Myocyte (in vitro differentiated cells): ENCODE measurements around the gene TSPAN5. TPM values are rescaled to one million over a fixed set of nuclear protein-coding genes. Genes with fewer than 3 reads are reported as not detected.

ENCODE experiments used
- DNase-seq: peaks from one replicate; pipeline ENCODE4 v3.0.0-alpha.2; 2012; ENCODE audit warnings: low read depth
- total RNA-seq: library from RNA; depleted of rRNA; stranded (reverse); fragments of >200 nt; gene quantifications from 2 replicates; pipeline ENCODE4 v1.2.3, GENCODE V29; 2014

The TSPAN5 gene
- total RNA-seq, 1 donor from 2014 or later = 14.1 TPM

DNA sequence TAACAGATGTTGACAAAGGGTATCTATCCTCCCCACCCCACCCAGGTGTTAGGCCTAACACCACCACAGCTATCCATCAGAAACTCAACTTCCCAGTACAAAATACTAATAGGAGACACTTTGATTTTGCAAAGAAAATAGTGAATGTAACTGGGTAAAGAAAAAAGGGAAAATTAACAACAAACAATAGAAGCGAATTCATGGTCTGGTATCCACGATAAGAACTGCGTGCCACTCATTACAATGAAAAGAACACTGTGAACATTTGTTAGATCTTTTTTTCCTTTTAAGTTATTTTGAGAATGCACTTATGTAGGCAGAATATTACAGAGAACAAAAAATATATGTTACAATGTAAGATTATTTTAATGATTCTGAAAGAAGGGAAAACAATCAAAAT is 12.0 kb downstream of the TSPAN5 start:
- no peak for DNase-seq

DNA sequence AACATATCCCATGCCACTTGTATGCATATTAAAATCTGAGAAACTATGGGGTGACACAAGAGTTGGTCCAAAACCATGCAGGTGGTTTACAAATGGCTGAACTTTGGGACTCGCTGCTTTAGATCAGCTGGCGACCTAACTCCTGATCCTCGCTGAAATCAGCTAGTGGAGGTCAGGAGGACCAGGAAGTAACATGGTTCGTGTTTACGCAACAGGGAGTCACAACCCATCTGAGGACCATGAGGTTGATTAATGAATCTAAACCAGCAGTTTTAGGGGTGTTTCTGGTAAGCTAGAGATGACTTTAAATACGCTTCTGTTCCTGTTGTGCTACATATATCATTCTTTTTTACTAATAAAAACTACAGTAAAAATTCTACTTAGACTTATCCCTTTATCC is 12.9 kb downstream of the TSPAN5 start:
- no peak for DNase-seq

DNA sequence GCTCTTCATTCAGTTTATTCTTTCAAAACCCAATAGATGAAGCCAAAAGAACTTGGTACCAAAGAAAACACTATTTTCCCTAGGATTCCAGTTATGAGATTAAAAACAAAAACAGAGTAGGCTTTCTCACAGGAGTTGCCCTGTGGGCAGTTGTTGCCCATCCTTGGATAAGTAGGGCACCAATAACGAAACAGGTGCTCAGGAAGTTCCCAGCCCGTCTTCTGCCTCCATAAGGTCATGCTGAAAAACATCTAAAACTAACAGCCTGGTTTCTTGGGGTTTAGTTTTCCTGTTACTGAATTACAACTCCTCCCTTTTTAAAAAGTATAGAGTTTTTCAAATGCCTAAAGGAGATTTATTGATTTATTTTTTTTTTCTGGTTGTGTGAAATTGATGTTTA is 14.7 kb downstream of the TSPAN5 start:
- DNase-seq = no peak

DNA sequence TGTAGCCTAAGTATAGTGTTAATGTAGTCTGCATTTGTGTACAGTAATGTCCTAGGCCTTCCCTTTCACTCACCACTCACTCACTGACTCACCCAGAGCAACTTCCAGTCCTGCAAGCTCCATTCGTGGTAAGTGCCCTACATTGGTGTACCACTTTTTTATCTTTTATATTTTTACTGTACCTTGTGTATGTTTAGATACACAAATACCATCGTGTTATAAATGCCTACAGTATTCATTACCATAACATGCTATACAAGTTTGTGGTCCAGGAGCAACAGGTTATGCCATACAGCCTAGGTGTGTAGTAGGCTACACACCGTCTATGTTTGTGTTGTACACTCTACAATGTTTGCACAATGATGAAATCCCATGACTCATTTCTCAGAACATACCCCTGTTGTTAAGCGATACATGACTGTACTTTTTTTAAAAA is 15.4 kb downstream of the TSPAN5 start:
- DNase-seq = no peak

DNA sequence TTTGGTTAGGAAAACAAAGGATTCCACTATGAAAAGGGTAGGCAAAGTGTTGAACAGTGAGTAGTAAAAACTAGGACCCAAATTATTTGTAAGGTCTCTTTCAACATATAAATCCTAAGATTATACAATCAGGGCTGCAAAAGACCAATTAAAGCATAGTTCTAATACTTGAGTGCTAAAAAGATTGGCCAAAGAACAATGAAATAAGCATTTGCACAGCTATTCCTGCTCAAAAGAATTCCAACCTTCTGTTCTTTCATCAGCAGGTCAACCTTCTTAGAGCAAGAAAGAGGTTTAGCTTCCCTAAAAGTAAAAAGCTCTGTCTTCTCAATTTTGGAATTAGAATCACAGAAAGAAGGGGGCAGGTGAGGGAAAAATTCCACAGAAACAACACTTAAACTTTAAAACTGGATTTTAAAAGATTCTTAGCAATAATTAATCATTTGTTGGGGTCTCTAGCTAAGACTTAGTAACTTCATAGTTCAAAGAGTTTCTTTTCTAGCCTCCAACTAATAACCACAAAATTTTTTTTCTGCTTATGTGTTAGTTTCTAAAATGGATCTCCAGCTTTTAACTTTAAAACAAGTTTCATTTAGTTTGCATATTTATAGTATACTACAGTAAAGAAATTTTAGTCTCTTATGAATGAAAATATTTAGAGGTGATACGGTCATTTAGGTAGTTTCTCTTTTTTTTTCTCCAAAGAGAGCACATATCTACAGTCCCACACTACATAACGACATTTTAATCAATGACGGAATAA is 16.3 kb downstream of the TSPAN5 start:
- no peak for DNase-seq

DNA sequence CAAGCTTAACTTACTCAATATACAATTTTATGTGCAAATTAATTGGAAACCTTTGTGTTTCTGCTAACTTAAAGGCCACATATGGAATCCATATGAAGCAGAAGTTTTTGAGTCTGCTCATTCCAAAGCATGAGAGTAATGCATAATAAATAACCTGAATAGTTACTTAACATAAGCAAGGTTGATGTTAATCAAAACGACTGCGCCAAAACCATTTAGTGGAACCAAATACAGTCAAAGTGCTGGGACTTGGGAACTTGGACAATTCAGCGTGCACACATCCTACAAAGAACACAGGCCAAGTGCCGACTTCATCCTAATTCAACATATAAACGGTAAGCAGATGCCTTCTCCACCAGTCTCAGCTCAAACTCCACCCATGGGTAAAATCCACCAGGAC is 17.0 kb downstream of the TSPAN5 start:
- DNase-seq = no peak

DNA sequence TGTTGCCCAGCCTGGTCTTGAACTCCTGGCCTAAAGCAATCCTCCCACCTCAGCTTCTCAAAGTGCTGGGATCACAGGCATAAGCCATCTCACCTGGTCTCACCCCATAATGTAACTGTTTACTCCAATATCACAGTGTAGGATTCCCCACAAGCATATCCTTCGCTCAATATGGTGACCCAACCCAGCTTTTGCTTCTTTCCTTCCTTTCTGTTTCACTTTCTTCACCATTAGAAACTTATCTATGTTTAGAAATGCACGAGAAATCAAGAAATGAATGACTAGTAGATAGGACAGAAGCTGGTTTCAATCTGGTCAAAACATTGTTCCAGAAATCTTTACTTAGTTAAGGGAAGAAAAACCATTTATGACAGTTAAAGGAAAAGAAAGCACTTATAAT is 18.9 kb downstream of the TSPAN5 start:
- DNase-seq = no peak

DNA sequence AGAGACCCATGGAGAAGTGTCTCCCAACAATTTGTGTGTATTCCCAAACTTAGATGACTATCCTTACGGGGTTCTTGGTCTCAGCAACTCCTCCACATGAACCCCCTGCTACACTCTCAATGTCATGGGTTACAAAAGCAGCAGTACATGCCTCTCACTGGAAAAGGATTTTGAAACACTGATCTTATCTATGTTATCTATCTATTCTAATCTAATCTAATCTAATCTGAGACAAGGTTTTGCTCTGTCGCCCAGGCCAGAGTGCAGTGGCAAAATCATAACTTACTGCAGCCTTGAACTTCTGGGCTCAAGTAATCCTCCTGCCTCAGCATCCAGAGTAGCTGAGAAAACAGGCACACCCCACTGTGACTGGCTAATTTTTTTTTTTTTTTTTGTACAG is 19.3 kb downstream of the TSPAN5 start:
- no peak for DNase-seq

DNA sequence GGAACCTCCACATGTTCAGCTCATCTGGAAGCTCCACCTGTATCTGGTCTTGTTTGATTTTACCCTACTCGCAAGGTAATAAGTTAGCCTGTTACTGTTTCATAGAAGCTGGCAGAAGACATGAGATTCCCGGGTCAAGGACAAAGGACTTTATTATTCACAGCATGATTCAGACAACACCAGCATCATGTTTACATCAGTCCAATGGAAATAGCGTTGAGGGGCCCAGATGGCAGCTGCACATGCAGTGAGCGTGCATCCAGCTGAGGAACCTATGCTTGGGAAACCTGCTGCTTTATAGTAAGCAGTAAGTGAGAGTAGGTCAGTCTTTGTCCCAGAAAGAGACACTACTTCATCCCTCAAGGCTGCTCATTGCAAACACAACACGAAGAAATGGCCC is 19.8 kb downstream of the TSPAN5 start:
- no peak for DNase-seq

DNA sequence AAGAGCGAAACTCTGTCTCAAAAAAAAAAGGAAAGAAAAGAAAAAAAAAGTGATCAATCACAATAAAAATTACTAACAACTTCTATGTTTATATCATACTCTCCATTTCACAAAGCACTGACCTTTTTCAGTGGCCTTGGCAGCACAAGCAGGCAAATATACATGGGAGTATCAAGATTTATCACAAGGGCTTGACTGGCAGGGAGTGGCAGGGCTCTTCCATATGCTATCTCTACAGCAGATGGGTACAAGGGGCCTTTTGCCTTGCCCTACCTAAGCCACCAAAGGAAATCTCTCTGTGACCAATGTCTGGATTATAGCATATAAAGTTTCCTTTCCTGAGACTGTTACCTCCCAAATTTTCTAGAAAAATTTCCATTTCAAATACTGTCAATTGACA is 24.4 kb downstream of the TSPAN5 start:
- no peak for DNase-seq

DNA sequence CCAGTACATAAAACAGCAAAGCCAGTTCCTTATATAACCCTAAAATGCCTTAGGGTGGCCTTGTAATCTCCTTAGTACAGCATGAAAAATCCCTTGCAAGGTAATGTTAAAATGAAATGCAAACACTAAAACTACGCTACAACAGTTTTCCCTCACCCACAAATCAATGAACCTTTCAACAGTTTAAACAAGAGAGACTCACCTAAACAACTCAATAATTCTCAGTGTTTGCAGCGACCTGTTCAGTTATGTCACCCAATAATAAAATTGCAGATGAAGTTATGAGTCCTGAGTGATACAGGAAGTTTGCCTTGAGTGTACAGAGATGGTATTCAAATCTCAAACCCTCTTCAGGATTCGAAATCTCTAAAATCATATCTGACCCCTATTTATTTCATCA is 25.3 kb downstream of the TSPAN5 start:
- DNase-seq = no peak

DNA sequence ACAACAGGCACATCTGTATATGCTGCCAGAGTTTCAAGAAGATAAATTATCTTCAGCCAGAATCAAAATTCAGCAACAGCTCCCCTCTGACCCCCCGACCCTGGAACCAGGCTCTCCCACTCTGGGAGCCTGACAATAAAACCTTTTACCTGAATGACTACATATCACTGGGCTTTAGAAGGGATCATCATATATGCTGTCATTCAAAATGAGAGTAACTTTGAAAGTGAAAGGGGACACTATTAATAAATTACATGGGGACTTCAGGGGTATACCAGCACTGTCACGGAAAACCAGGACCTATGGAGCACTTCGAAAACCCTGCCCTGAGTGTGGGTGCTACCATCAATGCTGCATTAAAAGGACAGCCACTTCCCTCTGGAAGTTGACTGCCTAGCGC is 26.2 kb downstream of the TSPAN5 start:
- DNase-seq = no peak

DNA sequence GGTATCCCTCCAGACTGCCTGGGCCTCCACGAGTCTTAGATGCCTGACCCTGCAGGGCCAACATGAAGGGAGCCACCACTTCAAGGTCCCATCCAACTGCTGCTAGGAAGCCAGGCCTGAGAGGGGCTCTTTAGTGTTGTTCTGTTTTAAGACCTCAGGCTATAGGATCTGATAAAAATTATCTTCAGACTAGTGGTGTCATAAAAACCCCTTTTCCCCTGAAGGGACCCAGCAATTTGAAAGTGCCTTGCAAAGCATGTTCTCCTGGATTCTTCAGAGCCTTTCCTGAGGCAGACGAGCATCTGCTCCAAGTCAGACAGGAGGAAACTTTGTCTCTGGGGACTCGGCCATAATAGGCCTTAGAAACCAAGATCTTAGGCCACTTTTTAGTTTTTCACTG is 26.9 kb downstream of the TSPAN5 start:
- no peak for DNase-seq

DNA sequence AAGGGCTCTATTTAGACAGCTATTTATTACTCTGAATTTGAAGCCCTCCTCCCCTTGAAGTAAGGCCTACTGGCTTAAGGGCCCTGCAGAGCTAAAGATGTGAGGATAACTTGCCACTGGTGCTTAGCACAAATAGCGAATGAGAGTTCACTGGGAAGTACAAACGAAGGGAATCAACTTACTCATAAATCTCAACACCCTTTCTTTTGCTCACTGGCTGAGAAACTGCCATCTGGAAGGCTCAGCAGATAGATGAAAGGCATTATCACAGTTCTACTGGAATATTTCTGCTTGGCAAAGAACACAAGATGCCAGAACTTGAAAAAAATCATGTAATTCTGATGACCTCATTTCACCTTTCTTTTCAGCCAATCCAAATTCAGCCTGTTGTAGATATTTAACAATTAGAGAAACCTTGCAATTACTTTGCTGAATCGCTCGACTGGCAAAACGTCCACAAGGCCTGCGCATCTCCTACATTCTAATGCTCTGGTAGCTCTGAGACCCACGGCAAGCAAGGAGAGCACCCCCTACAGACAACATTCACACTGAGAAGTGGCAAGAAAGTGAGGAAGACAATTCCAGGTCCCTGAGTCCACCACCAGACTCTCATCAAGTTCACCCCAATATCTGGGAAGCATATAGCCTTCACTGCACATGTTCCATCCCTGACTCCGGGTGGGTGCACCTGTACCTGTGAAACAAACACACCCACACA is 27.5 kb downstream of the TSPAN5 start:
- DNase-seq = no peak

DNA sequence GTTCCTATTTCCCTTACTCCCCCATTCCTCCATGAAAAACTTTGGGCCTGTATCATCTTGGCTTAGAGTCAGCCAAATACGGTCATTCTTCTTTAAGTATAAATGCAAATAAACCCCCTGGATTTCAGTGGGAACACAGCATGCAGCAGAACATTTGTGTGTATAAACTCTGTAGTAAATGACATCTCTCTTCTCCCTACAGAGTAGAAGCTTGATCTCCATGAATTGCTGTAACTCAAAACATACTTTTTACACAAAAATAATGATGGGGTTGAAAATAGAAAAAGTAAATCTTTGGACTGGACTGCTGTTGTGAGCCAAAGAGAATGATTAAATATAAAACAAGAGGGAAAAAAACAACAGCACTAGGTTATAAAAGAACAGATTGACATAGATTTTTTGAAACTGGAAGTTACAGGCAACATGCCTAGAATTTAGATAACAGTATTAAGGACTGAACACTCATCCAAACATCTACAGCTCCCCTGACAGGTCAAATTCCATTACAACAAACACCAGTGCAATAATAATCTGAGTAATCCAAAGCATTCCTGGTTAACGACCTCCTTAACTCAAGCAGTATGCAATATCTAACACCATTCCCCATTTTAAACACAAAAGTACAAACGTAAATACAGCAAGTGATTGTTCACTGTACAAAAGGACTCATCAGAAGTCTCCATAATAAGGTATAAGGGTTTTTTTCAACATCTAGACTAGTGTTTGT is 30.7 kb downstream of the TSPAN5 start:
- no peak for DNase-seq

DNA sequence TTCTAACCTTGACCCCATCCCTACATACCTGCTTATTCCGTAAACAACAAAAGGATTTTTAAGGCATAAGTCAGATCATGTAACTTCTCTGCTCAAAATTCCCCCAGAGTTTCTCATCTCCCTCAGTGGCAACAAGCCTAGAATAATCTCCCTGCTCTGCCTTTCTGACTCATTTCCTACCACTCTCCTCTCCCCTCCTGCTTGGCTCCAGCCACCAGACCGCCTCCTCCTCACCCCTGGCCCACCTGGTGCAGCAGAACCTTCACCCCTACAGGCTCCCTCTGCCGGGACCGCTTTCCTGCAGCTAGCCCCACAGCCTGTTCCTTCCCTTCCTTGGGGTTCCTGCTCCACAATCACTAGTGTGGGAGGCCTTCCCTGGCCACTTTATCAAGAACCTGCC is 32.1 kb downstream of the TSPAN5 start:
- DNase-seq = peak; percentile 58

DNA sequence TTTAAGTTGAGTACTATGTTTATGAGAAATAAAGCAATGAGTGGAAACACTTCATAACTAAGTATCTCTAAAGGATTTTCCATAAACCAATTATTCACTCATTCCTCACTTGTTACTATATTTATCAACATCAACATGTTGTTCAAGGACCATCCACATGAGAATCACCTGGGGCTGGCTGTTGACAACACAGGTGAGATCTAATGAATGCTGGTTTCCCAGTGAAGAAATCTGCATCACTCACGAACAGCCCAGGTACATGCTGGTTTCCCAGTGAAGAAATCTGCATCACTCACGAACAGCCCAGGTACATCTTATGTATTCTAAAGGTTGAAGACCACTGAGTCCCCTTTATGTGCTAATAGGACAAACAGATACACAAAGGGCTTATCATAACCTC is 32.5 kb downstream of the TSPAN5 start:
- DNase-seq = no peak

DNA sequence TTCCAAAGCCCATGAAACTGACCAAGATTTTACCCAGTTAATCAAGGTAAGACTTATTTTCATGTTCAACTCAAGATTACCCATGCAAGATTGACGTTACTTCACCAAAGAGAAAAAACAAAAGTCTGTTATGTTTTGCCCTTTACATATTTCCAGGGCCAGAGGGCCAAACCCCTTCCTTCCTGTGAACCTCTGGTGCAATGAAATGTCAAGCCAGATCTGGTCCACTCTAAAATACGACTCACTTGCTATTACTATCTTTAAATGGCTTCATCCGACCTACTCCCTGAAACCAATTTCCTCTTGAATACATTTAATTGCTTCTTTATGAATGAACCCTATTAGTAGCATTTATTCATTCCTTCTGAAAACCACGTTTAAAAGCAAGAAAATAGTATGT is 33.0 kb downstream of the TSPAN5 start:
- DNase-seq = no peak

DNA sequence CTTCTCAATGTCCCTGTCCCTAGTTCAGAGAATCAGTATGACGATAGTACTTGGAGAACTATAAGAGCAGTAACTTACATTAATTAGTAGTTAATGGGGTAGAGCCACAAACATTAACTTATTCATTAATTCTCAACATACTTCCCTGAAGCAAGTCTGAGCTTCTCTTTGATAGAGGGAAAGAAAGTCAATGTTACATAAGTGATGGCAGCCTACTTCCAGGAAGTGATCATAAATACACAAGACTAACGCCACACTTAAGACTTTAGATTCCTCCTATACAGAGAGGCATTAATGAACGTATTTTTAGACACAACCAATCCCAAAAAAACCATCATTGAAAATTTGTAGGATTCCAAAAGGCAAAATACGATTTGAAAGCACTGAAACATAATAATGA is 33.8 kb downstream of the TSPAN5 start:
- no peak for DNase-seq

DNA sequence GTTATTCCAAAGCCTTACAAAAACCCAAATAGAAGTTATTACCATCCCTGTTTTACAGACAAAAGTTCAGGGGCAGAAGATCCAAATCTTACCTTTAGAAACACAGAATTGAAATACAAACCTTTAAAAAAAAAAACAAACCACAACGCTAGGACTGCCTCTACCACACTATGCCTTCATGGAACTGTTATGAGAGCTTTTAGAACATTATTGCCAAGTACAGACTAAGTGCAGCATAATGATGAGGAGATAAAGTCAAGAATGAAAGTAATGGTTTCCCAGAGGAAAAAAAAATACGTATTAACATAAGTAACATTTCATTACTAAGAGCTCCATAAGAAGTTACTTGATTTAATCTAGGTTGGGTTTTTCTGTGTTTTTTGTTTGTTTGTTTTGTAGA is 34.3 kb downstream of the TSPAN5 start:
- DNase-seq = no peak

DNA sequence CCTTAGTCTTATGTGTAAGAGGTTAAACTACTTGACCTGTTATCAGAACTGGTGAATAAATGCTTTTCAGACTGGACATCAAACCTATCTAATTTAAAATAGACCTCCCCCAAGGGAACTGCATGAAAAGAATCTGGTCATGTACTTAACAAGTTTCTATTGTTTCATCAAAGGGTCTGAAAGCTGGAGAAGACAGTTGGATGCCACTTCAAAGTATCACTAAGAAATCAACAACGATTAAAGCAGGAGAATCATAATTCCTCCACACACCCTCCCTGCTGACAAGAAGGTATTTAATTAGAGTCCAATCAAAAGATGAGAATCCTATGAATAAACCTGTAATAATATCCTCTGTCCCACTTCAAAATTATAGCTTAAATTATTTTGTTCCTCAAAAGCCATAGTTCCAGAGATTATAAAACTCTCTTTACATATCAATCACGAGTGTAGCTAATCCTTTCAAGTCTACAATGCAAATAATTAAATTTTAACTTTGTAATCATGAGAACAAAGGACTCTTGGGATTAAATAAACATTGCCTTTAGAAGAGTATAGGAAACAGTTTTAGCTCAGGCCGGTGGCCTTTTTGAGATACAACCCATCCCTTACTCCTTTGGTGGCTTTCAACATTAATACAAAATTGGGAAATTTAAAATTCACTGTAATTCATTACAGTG is 35.1 kb downstream of the TSPAN5 start:
- no peak for DNase-seq
